ENCODE data around the gene BAX.

BAX gene

DNA sequence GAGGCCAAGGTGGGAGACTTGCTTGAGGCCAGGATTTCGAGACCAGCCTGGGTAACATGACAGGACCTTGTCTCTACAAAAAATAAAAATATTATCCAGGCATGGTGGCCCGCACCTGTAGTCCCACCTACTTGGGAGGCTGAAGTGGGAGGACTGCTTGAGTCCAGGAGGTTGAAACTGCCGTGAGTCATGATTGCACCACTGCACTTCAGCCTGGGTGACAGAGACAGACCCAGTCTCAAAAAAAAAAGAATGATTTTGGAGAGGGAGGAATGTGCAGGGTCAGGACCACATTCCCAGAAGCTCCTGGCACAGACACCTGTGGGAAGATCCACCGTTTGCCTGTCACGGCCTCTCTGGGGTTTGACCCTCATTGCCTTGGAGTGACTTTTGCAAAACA is 9.3 kb upstream of the BAX start:
- Histone ChIP-seq H3K4me3 (replicated peaks; ENCODE audit: insufficient read depth, low read length) (no peak overlapping the region), H3K27ac (replicated peaks) (no peak overlapping the region), H3K27me3 (ENCODE audit: insufficient read depth, poor library complexity, severe bottlenecking) (no peaks in the 10 kb centered on the region)
- DNase-seq (ENCODE audit: low read depth in 1 of 2, low spot score in 1 of 2): no peak
- no peak for TF ChIP-seq GABPA (IDR thresholded peaks at IDR 0.05; ENCODE audit: low read depth)
- TF ChIP-seq, protein P1, sequence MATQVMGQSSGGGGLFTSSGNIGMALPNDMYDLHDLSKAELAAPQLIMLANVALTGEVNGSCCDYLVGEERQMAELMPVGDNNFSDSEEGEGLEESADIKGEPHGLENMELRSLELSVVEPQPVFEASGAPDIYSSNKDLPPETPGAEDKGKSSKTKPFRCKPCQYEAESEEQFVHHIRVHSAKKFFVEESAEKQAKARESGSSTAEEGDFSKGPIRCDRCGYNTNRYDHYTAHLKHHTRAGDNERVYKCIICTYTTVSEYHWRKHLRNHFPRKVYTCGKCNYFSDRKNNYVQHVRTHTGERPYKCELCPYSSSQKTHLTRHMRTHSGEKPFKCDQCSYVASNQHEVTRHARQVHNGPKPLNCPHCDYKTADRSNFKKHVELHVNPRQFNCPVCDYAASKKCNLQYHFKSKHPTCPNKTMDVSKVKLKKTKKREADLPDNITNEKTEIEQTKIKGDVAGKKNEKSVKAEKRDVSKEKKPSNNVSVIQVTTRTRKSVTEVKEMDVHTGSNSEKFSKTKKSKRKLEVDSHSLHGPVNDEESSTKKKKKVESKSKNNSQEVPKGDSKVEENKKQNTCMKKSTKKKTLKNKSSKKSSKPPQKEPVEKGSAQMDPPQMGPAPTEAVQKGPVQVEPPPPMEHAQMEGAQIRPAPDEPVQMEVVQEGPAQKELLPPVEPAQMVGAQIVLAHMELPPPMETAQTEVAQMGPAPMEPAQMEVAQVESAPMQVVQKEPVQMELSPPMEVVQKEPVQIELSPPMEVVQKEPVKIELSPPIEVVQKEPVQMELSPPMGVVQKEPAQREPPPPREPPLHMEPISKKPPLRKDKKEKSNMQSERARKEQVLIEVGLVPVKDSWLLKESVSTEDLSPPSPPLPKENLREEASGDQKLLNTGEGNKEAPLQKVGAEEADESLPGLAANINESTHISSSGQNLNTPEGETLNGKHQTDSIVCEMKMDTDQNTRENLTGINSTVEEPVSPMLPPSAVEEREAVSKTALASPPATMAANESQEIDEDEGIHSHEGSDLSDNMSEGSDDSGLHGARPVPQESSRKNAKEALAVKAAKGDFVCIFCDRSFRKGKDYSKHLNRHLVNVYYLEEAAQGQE (IDR thresholded peaks at IDR 0.05; ENCODE audit: insufficient replicate concordance, low read depth): no peak
- TF ChIP-seq POLR2AphosphoS5 (IDR thresholded peaks at IDR 0.05; ENCODE audit: low read depth): no peak
- TF ChIP-seq, protein P2, sequence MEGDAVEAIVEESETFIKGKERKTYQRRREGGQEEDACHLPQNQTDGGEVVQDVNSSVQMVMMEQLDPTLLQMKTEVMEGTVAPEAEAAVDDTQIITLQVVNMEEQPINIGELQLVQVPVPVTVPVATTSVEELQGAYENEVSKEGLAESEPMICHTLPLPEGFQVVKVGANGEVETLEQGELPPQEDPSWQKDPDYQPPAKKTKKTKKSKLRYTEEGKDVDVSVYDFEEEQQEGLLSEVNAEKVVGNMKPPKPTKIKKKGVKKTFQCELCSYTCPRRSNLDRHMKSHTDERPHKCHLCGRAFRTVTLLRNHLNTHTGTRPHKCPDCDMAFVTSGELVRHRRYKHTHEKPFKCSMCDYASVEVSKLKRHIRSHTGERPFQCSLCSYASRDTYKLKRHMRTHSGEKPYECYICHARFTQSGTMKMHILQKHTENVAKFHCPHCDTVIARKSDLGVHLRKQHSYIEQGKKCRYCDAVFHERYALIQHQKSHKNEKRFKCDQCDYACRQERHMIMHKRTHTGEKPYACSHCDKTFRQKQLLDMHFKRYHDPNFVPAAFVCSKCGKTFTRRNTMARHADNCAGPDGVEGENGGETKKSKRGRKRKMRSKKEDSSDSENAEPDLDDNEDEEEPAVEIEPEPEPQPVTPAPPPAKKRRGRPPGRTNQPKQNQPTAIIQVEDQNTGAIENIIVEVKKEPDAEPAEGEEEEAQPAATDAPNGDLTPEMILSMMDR (IDR thresholded peaks at IDR 0.05; ENCODE audit: insufficient read depth, low read length): no peak
- TF ChIP-seq SPI1 (IDR thresholded peaks at IDR 0.05; ENCODE audit: borderline replicate concordance, low read depth): no peak

DNA sequence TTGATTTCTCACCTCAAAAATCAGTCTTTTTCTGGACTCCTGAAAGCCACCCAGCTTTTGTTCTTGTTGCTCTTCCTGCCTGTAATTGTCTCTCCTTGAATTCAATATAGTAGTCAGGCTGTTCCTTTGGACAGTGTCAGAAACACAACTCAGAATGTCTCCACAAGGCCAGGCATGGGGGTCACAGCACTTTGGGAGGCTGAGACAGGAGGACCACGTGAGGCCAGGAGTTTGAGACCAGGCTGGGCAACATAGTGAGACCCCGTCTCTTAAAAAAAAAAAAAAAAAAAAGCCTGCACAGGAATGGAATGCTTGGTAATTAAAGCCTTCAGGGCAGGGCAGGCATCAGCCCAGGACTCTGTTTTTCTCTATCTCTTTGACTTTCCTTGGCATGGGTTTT is 8.9 kb upstream of the BAX start:
- TF ChIP-seq GABPA (IDR thresholded peaks at IDR 0.05; ENCODE audit: low read depth) (no peak), POLR2AphosphoS5 (IDR thresholded peaks at IDR 0.05; ENCODE audit: low read depth) (no peak), SPI1 (IDR thresholded peaks at IDR 0.05; ENCODE audit: borderline replicate concordance, low read depth) (no peak)
- TF ChIP-seq, protein P1 (IDR thresholded peaks at IDR 0.05; ENCODE audit: insufficient replicate concordance, low read depth): no peak
- TF ChIP-seq, protein P2 (IDR thresholded peaks at IDR 0.05; ENCODE audit: insufficient read depth, low read length): no peak
- Histone ChIP-seq H3K4me3 (replicated peaks; ENCODE audit: insufficient read depth, low read length) (no peak overlapping the region), H3K27me3 (ENCODE audit: insufficient read depth, poor library complexity, severe bottlenecking) (no peaks in the 10 kb centered on the region), H3K27ac (replicated peaks) (no peak overlapping the region)
- DNase-seq (ENCODE audit: low read depth in 1 of 2, low spot score in 1 of 2): no peak

DNA sequence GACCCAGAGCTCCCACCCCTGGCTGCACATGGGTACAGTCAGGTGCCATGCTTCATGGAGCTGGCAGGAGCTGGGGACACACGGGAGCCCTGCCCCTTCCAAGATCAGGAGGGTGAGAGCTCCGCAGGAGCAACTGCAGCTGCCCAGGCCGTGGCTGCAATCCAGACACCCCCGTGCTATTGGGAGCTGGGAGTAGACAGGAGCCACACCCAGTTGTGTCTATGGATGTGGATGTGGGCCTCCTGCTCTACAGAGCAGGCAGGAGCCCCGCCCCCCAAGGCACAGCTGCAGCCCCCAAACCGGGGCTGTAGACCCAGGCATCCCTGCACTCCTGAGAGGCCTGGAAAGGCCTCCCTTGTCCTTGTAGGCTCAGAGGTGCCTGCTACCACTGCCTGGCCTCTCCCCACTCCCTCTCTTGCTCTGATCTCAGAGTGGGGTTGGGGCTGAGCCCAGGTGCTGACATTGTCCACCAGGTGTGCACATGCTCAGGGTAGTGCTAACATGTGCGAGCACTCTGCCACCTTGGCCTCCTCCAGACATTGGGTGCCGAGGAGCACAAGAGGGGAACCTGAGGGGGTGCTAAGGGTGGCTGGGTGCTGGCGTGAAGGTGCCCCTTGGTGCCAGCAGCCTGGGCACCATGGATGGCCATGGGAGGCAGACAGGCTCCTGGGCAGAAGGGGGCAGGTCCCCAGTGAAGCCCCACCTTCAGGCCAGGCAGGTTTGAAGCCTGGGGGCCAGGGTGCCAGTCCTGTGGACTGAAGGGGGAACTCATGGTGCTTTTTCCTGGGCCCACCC is 8.0 kb upstream of the BAX start:
- TF ChIP-seq, protein P1 (IDR thresholded peaks at IDR 0.05; ENCODE audit: insufficient replicate concordance, low read depth): no peak
- no peak for TF ChIP-seq SPI1 (IDR thresholded peaks at IDR 0.05; ENCODE audit: borderline replicate concordance, low read depth)
- TF ChIP-seq, protein P2 (IDR thresholded peaks at IDR 0.05; ENCODE audit: insufficient read depth, low read length): no peak
- no peak for DNase-seq (ENCODE audit: low read depth in 1 of 2, low spot score in 1 of 2)
- Histone ChIP-seq H3K27me3 (ENCODE audit: insufficient read depth, poor library complexity, severe bottlenecking) (no peaks in the 10 kb centered on the region), H3K4me3 (replicated peaks; ENCODE audit: insufficient read depth, low read length) (no peak overlapping the region), H3K27ac (replicated peaks) (no peak overlapping the region)
